C1 segment of cervical spinal cord (tissue), 14 donors: ENCODE measurements around the gene DENND4B.
A peak's percentile ranks its signal among the peaks of the same experiment; 100 is the strongest.
"Not testable (repeated sequence)": the region's sequence is repeated elsewhere in the genome, so short reads cannot be mapped to it uniquely, and the experiment has no call there.

Experiments used
- DNase-seq, 14 donors: peaks; one replicate each; lab custom pipeline; 2025; lab: John Stamatoyannopoulos, UW

Gene DENND4B

GRCh38 chr1:153929426-153929825 is 17.1 kb downstream of the DENND4B start:
- no peak for DNase-seq

DNA sequence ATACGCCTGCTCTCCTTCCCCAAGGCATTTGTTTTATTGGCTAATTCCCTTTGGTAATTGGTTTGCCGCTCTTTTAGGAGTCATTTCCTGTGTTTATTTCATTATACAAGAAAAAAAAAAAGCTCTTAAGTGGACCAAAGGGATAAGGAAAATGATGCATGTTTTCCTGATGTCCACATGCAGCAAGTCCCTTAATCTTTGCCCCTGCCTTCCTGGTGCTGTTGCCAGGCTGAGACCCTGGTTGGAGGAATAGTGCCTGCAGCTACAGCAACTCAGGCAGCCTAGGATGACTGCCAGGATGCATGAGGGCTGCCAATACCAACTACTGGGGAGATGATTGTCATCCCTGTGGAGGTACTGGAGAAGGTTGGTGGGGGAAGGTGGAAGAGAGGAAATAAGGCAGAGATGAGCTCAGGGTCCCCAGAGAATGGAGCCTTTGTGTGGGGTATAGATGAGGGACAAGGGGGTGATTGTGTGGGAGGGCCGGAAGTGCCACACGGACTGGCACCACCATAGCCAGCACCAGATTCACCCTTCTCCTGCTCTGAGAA is 17.7 kb downstream of the DENND4B start:
- DNase-seq, result peak in 12 of 14 donors; percentile 10 to 81 (median 66)

GRCh38 chr1:153928245-153928644 is 18.3 kb downstream of the DENND4B start:
- DNase-seq, result peak in 1 of 14 donors; percentile 39

GRCh38 chr1:153926405-153926804 is 20.1 kb downstream of the DENND4B start:
- DNase-seq, result no peak

- DNase-seq, result peak; percentile 88 to 100 (median 98)
These were observed 23.3 kb downstream of the DENND4B start, which contains the start of gene GATAD2B for GRCh38 chr1:153922972-153923925. Gene GATAD2B (minus strand): TSS chr1:153922972. CDS start chr1:153828347, 94,625 bp downstream.

- peak in 4 of 14 donors; percentile 54 to 76 (median 63) for DNase-seq
These were observed 24.2 kb downstream of the DENND4B start for GRCh38 chr1:153922076-153922971.

- peak in 3 of 14 donors; percentile 10 to 56 (median 19) for DNase-seq
These were observed 24.8 kb downstream of the DENND4B start for GRCh38 chr1:153921803-153922075.

- DNase-seq, result no peak
These were observed 25.3 kb downstream of the DENND4B start for GRCh38 chr1:153921080-153921802.

- DNase-seq, result no peak
These were observed 26.4 kb downstream of the DENND4B start for GRCh38 chr1:153919876-153920852.

DNA sequence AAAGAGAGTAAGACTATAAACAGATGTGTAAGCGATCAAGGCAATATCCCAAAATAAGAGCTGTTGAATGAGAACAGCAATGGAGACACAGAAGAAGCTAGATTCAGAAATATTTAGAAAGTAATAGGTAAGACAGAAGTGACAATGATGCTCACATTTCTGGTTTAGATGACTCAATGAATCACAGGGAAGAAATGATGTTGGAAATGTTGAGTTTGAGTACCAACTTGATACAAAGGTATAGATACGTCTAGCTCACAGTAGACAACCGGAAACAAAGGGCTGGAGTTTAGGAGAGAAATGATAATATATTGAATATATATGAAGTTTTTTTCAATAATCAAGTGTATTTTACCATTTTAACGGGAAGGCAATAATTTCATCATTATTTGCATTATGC is 30.2 kb downstream of the DENND4B start:
- DNase-seq, result no peak

GRCh38 chr1:153912349-153912748 is 34.2 kb downstream of the DENND4B start:
- no peak for DNase-seq

DNA sequence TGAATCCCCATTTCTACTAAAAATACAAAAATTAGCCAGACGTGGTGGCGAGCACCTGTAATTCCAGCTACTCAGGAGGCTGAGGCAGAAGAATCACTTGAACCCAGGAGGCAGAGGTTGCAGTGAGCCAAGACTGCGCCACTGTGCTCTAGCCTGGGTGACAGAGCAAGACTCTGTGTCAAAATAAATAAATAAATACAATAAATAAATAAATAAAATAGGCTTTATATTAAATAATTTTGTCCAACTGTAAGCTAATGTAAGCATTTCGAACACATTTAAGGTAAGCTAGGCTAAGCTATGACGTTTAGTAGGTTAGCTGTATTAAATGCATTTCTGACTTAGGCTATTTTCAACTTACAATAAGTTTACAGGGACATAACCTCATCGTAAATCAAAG is 36.0 kb downstream of the DENND4B start:
- DNase-seq, result not testable (repeated sequence)

GRCh38 chr1:153908071-153908470 is 38.4 kb downstream of the DENND4B start:
- no peak for DNase-seq

DNA sequence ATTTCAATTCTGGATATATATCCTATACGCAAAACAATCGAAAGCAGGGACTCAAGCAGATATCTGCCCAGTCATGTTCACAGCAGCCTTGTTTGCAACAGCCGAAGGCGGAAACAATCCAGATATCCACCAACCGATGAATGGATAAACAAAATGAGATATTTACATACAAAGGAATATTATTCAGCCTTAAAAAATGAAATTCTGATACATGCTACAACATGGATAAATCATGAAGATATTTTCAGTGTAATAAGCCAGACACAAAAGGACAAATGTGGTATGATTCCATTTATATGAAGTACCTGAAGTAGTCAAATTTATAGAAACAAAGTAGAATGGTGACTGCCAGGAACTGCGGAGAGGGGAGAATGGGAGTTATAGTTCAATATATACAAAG is 39.4 kb downstream of the DENND4B start:
- DNase-seq, result no peak

GRCh38 chr1:153906396-153906795 is 40.1 kb downstream of the DENND4B start:
- no peak for DNase-seq

- DNase-seq, result not testable (repeated sequence)
These were observed 40.6 kb downstream of the DENND4B start for GRCh38 chr1:153905908-153906307.

- no peak for DNase-seq
These were observed 42.6 kb downstream of the DENND4B start for GRCh38 chr1:153903841-153904455.

GRCh38 chr1:153899509-153899908 is 47.0 kb downstream of the DENND4B start:
- DNase-seq, result no peak

GRCh38 chr1:153895866-153896265 is 50.7 kb downstream of the DENND4B start:
- not testable (repeated sequence) for DNase-seq

DNA sequence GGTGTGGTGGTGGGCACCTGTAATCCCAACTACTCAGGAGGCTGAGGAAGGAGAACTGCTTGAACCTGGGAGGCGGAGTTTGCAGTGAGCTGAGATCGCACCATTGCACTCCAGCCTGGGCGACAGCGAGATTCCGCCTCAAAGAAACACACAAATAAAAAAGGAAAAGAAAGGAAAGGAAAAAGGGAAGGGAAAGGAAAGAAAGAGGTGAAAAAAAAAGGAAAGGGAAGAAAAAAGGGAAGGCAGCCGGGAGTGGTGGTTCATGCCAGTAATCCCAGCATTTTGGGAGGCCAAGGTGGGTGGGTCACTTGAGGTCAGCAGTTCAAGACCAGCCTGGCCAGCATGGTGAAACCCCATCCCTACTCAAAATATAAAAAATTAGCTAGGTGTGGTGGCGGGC is 55.5 kb downstream of the DENND4B start:
- DNase-seq, result not testable (repeated sequence)
